Liver (tissue), 10 donors: Measurements from ENCODE around the gene RETREG1. TPM values are rescaled to one million over a fixed set of nuclear protein-coding genes. Genes with fewer than 3 reads are reported as not detected.

Source experiments
- DNase-seq: peaks from one replicate; pipeline ENCODE4 v3.0.0-alpha.2; 2017; ENCODE audit warnings: low spot score
- H3K27ac ChIP-seq, 2 donors: one replicate each; pipeline ENCODE4 v1.7.0; 2013; ENCODE audit warnings: inconsistent platforms in 2 of 2, low read length in 2 of 2, control low read depth in 1 of 2, low read depth in 1 of 2, mild to moderate bottlenecking in 1 of 2
- H3K27me3 ChIP-seq, 4 donors: one replicate each; pipeline versions ENCODE4 v1.6.1 to v1.7.0; 2013; ENCODE audit warnings: low read length in 3 of 4, inconsistent platforms in 1 of 4, mild to moderate bottlenecking in 1 of 4, moderate library complexity in 1 of 4; ENCODE audit not compliant: control insufficient read depth in 4 of 4, insufficient read depth in 4 of 4
- H3K36me3 ChIP-seq, 4 donors: one replicate each; pipeline versions ENCODE4 v1.6.1 to v1.7.0; 2013; ENCODE audit warnings: low read length in 3 of 4, mild to moderate bottlenecking in 3 of 4, low read depth in 1 of 4, moderate library complexity in 1 of 4; ENCODE audit not compliant: control insufficient read depth in 4 of 4, insufficient read depth in 3 of 4
- H3K4me1 ChIP-seq, 4 donors: one replicate each; pipeline versions ENCODE4 v1.6.1 to v1.7.0; 2013; ENCODE audit warnings: low read length in 3 of 4, mild to moderate bottlenecking in 3 of 4, moderate library complexity in 1 of 4; ENCODE audit not compliant: control insufficient read depth in 4 of 4, insufficient read depth in 4 of 4
- H3K4me3 ChIP-seq, 3 donors: one replicate each; pipeline versions ENCODE4 v1.6.1 to v1.7.0; 2013; ENCODE audit warnings: low read length in 3 of 3, control low read depth in 1 of 3, low read depth in 1 of 3, mild to moderate bottlenecking in 1 of 3
- H3K9ac ChIP-seq, 2 donors: one replicate each; pipeline ENCODE4 v1.7.0; 2013; ENCODE audit warnings: low read length in 2 of 2, mild to moderate bottlenecking in 2 of 2, moderate library complexity in 2 of 2, control low read depth in 1 of 2, low read depth in 1 of 2
- H3K9me3 ChIP-seq, 4 donors: one replicate each; pipeline versions ENCODE4 v1.6.1 to v1.7.0; 2013; ENCODE audit warnings: low read length in 3 of 4; ENCODE audit not compliant: control insufficient read depth in 4 of 4
- ATF3 ChIP-seq: IDR thresholded peaks from 2 replicates; pipeline ENCODE4 v1.6.1; 2016; ENCODE audit warnings: antibody characterized with exemption
- FOXA2 ChIP-seq: IDR thresholded peaks from 2 replicates; pipeline ENCODE4 v1.6.1; 2016; ENCODE audit warnings: antibody characterized with exemption
- GABPA ChIP-seq, 2 donors: IDR thresholded peaks in 1 of 2; conservative IDR thresholded peaks in 1 of 2; 2 replicates each; pipeline ENCODE4 v1.6.1; 2016; ENCODE audit warnings: antibody characterized with exemption in 2 of 2, mild to moderate bottlenecking in 1 of 2, moderate library complexity in 1 of 2
- MAX ChIP-seq: IDR thresholded peaks from 2 replicates; pipeline ENCODE4 v1.6.1; 2016; ENCODE audit warnings: antibody characterized with exemption
- NR2F2 ChIP-seq: IDR thresholded peaks from 2 replicates; pipeline ENCODE4 v1.6.1; 2016; ENCODE audit warnings: antibody characterized with exemption
- WGBS: extraction: QIAGEN DNeasy Blood & Tissue Kit; methylation state at CpG from one replicate; pipeline ENCODE4 v1.1.7; 2013; 5-methylcytosine and 5-hydroxymethylcytosine counted together
- polyA plus RNA-seq, 2 donors: library from polyadenylated mRNA; stranded (reverse) in 1 of 2; unstranded in 1 of 2; fragments of 200-250 nt in 1 of 2; fragments of >200 nt in 1 of 2; fragmentation: Nextera tagmentation in 1 of 2; extraction: Ambion mirVana in 1 of 2; gene quantifications; one replicate each; pipeline versions ENCODE4 v1.2.1 to v1.2.3, GENCODE V29; 2013 to 2015
- small RNA-seq: library from RNA; depleted of rRNA; stranded (forward); fragments of <200 nt; gene quantifications from one replicate; pipeline ENCODE3, GENCODE V24; 2014
- total RNA-seq, 2 donors: library from RNA; depleted of rRNA; stranded (reverse); fragments of >200 nt; gene quantifications; one replicate each; pipeline ENCODE4 v1.2.3, GENCODE V29; 2014
- donor health status: healthy.
- donor health status: healthy.
- donor health status: healthy.
- donor health status: healthy.
- donor health status: healthy.

Gene RETREG1
- total and polyA plus RNA-seq, 4 donors: 0.70 to 28.1 (median 4.2) TPM

GRCh38 chr5:16427587-16427986 lies 189.2 kb downstream of the RETREG1 start:
- WGBS: 68% methylated on average over 11 of the region's 11 CpGs
- Histone ChIP-seq H3K27ac (no peak overlapping the region), H3K36me3 (no peaks in the 10 kb centered on the region), H3K4me1 (no peaks in the 10 kb centered on the region), H3K4me3 (no peak overlapping the region), H3K9ac (no peak overlapping the region), H3K27me3 (peaks cover 0 to 2% (median 0%) of the 10 kb centered on the region in 4 donors), H3K9me3 (no peaks in the 10 kb centered on the region)
- no peak for TF ChIP-seq MAX
- TF ChIP-seq FOXA2: no peak
- TF ChIP-seq ATF3: no peak
- TF ChIP-seq NR2F2: no peak
- no peak for TF ChIP-seq GABPA (IDR thresholded peaks at IDR 0.05 in 1 of 2, conservative IDR thresholded peaks at IDR 0.05 in 1 of 2)
- DNase-seq: no peak

Small RNA genes within 50 kb of the gene (small RNA-seq; reads per million reads assigned to genes)
- gene RF00019: not detected

Other genes with a start within 250 kb of the RETREG1 start
- 10 to 100 TPM; 12.8 to 18.7 TPM for gene ZNF622, start 151.2 kb downstream of the RETREG1 start, total RNA-seq
- 10 to 100 TPM; 16.1 to 16.6 TPM for gene ZNF622, start 151.2 kb downstream of the RETREG1 start, polyA plus RNA-seq